GM04503 (cell line): ENCODE data around the gene FNDC5.
"Not testable (repeated sequence)": the region's sequence is repeated elsewhere in the genome, so short reads cannot be mapped to it uniquely, and the experiment has no call there.

Experiments
- DNase-seq: peaks from one replicate; pipeline ENCODE4 v3.0.0-alpha.2; 2012; ENCODE audit warnings: low read depth

FNDC5 gene

GRCh38 chr1:32870615-32871363 is at the start of gene FNDC5:
TSS of gene FNDC5 (minus strand) at chr1:32870912.
- no peak for DNase-seq

- DNase-seq, result no peak
These were observed 49.4 kb upstream of the FNDC5 start for GRCh38 chr1:32919811-32920733.

GRCh38 chr1:32918179-32918578 is 47.5 kb upstream of the FNDC5 start:
- no peak for DNase-seq

GRCh38 chr1:32917521-32917920 is 46.8 kb upstream of the FNDC5 start:
- no peak for DNase-seq

- DNase-seq, result no peak
These were observed 45.3 kb upstream of the FNDC5 start for GRCh38 chr1:32915766-32916706.

- DNase-seq, result no peak
These were observed 39.6 kb upstream of the FNDC5 start for GRCh38 chr1:32910319-32910718.

GRCh38 chr1:32907435-32907834 is 36.7 kb upstream of the FNDC5 start:
- no peak for DNase-seq

- DNase-seq, result no peak
These were observed 35.9 kb upstream of the FNDC5 start for GRCh38 chr1:32906654-32907053.

GRCh38 chr1:32905588-32905987 is 34.9 kb upstream of the FNDC5 start:
- DNase-seq, result not testable (repeated sequence)

- no peak for DNase-seq
These were observed 34.1 kb upstream of the FNDC5 start for GRCh38 chr1:32904797-32905196.

GRCh38 chr1:32903991-32904785 is 33.5 kb upstream of the FNDC5 start:
- DNase-seq, result no peak

- no peak for DNase-seq
These were observed 31.8 kb upstream of the FNDC5 start for GRCh38 chr1:32902535-32902920.

GRCh38 chr1:32901823-32902534 is 31.3 kb upstream of the FNDC5 start:
- no peak for DNase-seq

- no peak for DNase-seq
These were observed 30.5 kb upstream of the FNDC5 start, which contains the start of gene TMEM54 for GRCh38 chr1:32900956-32901822. TSS of gene TMEM54 (minus strand) at chr1:32901389. CDS start at chr1:32901238, 151 bp downstream.

- no peak for DNase-seq
These were observed 29.8 kb upstream of the FNDC5 start for GRCh38 chr1:32900371-32900955.

- DNase-seq, result no peak
These were observed 29.0 kb upstream of the FNDC5 start for GRCh38 chr1:32899586-32900296.

GRCh38 chr1:32898958-32899357 is 28.2 kb upstream of the FNDC5 start:
- DNase-seq, result no peak

- DNase-seq, result no peak
These were observed 27.3 kb upstream of the FNDC5 start for GRCh38 chr1:32898056-32898455.
